ENCODE results near the gene ZNF117.

ZNF117 gene

DNA sequence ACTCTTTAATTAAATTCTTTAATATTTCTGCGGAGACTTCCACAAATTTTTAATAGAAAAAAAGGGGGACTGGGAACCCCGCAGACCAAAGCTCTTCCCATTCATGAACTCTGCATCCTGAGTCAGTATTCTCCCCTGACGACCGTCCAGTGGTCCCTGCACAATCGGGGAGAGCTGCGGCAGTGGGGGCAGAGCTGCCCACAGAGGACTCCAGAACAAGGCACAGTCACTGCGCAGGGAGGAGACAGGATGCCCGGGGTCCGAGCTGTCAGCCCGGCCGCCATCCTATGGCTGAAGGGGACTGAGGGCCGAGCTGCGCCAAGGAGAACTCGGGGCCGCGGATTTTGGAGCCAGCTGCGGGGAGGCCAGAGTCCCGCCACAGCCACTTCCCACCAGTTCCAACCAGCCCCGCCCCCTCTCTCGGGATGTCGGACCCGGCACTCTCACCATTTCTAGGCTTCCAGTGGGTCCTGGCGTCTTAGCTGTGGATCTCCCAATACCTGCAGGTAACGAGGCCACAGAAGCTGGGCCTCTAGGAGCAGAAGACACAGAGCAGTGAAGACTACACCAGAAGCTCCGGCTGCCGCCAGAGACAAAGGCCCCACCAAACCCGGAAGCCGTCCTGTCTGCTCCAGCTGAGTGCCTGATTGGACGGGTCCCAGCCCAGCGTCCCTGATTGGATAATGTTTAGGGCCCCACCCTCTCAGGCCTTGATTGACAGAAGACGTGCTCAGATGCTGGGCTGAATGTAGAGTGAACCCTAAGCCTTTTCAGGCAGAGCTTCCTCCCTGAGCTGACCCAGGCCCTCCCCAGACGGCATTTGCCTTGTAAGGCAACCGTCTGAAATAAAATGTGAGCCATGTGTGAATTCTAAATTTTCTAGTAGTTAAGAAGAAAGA, 15.5 kb upstream of the ZNF117 start, which contains the start of gene ERV3-1:
ERV3-1 (minus strand) TSS at position 594 of the 899 bp plus-strand sequence. CDS start 13,661 bp downstream, outside the sequence.
- peak within 1 kb of the TSS; percentile 89 for H3K4me3 ChIP-seq (ENCODE audit: low read depth, low read length)
- TF ChIP-seq, protein P1, sequence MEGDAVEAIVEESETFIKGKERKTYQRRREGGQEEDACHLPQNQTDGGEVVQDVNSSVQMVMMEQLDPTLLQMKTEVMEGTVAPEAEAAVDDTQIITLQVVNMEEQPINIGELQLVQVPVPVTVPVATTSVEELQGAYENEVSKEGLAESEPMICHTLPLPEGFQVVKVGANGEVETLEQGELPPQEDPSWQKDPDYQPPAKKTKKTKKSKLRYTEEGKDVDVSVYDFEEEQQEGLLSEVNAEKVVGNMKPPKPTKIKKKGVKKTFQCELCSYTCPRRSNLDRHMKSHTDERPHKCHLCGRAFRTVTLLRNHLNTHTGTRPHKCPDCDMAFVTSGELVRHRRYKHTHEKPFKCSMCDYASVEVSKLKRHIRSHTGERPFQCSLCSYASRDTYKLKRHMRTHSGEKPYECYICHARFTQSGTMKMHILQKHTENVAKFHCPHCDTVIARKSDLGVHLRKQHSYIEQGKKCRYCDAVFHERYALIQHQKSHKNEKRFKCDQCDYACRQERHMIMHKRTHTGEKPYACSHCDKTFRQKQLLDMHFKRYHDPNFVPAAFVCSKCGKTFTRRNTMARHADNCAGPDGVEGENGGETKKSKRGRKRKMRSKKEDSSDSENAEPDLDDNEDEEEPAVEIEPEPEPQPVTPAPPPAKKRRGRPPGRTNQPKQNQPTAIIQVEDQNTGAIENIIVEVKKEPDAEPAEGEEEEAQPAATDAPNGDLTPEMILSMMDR (IDR thresholded peaks at IDR 0.05; ENCODE audit: control insufficient read depth, extremely low read depth, insufficient read depth) = no peak

DNA sequence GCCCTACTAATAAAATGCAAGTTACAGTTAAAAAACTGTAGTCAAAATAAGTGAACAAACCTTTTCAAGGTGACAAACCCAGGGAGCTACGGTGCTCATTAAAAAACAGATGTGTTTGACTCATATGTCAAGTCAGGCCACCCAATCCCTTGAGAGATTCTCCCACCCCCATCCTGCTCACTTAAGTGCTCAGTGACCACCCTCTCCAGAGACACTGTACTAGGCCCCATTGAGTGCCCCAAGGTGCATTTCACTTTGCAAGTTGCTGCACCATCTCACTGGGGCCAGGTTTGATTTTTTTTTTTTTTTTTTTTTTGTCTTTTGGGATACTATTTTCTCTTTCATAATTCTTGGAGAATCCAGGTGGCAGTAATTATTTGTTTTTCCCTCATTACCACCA, 13.7 kb upstream of the ZNF117 start:
- TF ChIP-seq, protein P1 (IDR thresholded peaks at IDR 0.05; ENCODE audit: control insufficient read depth, extremely low read depth, insufficient read depth) = no peak
- H3K4me3 ChIP-seq (ENCODE audit: low read depth, low read length) = no peak overlapping the region
- DNase-seq (ENCODE audit: low read depth) = no peak

More for the DNA sequence above, 15.5 kb upstream of the ZNF117 start, which contains the start of gene ERV3-1:
- peak; percentile 91 for DNase-seq (ENCODE audit: low read depth)

DNA sequence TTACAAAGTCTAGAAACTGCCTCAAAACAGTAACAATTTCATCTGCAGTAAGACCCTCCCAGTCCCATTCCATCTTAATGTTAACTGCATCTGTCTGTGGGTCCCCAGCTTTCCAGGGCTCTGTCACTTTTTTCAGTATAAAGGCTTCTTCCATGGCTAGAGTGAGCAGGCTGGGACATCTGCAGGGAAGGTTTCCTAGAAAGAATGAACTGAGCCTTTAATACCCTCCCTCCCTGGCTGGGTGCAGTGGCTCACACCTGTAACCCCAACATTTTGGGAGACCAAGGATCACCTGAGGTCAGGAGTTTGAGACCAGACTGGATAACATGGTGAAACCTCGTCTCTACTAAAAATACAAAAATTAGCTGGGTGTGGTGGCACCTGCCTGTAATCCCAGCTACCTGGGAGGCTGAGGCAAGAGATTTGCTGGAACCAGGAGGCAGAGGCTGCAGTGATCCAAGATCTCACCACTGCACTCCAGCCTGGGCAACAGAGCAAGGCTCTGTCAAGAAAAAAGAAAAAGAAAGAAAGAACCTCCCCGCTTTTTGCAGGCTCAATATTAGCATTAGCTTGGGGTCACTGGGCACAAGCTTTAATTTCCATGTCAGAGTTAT, 12.2 kb upstream of the ZNF117 start:
- H3K4me3 ChIP-seq (ENCODE audit: low read depth, low read length) = no peak overlapping the region
- no peak for DNase-seq (ENCODE audit: low read depth)

DNA sequence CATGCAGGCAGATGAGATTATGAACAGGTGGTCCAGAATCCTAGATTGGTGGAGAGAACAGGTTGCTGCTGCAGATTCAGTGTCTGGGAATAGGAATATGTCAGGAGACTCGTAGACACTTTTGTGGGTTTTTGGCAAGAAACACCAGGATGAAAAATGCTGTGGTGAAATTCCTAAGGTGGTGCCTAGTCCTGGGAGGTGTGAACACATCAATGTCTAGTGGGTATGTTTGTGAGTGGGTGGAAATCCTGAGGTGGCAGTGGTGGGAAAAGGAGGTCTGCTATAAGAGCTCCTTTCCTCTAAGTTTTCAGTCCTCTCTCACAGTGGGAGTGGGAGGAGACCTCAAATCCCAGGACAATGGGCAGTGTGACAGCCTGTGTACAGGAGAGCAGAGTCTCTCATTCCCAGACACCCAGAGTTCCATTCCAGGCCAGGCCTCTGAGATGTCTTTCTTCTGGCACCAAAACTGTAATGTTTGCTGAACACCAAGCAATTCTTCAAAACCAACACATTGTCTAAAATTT, 10.5 kb upstream of the ZNF117 start:
- TF ChIP-seq, protein P1 (IDR thresholded peaks at IDR 0.05; ENCODE audit: control insufficient read depth, extremely low read depth, insufficient read depth) = no peak
- H3K4me3 ChIP-seq (ENCODE audit: low read depth, low read length) = no peak overlapping the region
- DNase-seq (ENCODE audit: low read depth) = no peak

More for the DNA sequence above, 12.2 kb upstream of the ZNF117 start:
- TF ChIP-seq, protein P1 (IDR thresholded peaks at IDR 0.05; ENCODE audit: control insufficient read depth, extremely low read depth, insufficient read depth) = no peak

DNA sequence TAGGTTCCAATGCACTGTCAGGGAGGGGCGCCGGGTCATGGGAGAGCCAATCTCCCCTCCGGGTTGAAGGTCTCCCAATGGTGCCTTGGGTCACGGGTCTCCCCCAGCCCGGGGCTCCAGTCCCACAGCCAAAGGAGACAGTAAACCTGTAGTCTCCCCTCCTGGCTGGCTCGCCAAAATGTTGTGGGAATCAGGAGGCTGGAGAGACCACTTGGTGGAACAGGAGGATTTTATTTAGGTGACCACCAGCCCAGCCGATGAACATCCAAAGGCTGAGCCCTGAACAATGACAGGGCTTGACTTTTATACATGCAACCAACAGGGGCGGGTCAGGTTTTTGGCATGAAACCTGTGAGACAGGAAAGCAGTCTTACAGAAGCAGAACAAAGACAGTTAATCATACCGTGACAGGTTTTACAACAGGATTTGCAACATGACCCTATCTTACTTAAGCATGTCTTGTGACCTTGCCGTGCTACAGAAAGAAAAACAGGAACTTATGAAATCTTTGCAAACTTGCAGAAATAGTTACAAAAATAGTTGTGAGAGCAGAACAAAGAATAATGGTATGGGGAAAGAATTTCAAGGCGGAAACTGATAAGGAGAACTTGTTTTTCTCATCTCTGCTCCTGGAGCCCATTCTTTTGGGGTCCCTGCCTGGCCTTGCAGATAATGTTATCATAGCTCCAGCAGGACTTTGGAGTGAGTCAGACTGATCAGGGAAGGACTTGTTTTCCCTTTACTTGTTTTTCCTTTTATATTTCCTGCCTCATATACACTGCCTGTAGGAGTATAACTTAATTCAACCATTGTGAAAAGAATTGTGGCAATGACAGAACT, 8.5 kb upstream of the ZNF117 start:
- no peak overlapping the region for H3K4me3 ChIP-seq (ENCODE audit: low read depth, low read length)
- peak; percentile 38 for DNase-seq (ENCODE audit: low read depth)
- TF ChIP-seq, protein P1 (IDR thresholded peaks at IDR 0.05; ENCODE audit: control insufficient read depth, extremely low read depth, insufficient read depth) = no peak

DNA sequence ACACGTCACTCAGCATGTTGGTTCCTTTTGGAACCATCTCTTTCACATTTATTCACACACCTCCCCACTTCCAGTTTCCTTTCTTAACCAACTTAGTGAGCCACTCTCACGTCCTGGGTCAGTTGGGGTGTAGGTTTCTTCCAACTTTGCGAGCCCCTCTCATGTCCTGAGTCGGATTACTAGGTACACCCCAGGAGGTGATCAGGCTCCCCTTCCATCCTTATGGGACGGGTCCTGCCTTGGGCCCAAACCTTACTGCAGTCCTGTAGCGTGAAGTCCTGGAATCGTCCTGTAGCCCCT, 8.0 kb upstream of the ZNF117 start:
- TF ChIP-seq, protein P1 (IDR thresholded peaks at IDR 0.05; ENCODE audit: control insufficient read depth, extremely low read depth, insufficient read depth) = no peak
- H3K4me3 ChIP-seq (ENCODE audit: low read depth, low read length) = no peak overlapping the region

More for the DNA sequence above, 8.0 kb upstream of the ZNF117 start:
- DNase-seq (ENCODE audit: low read depth) = no peak

All from LNCaP clone FGC (cell line).